Neural crest cell (in vitro differentiated cells): ENCODE measurements around the gene GPNMB. TPM values are rescaled to one million over a fixed set of nuclear protein-coding genes. Genes with fewer than 3 reads are reported as not detected.

Experiments
- DNase-seq: peaks from one replicate; pipeline ENCODE4 v3.0.0; 2021; ENCODE audit warnings: low read depth, mixed read lengths, low spot score
- H3K27ac Mint-ChIP-seq: one replicate; pipeline ENCODE4 v1.8.0; 2021; ENCODE audit warnings: mild to moderate bottlenecking, mixed read lengths; ENCODE audit not compliant: unreplicated experiment
- H3K27me3 Mint-ChIP-seq: 2 replicates; pipeline ENCODE4 v1.8.0; 2021; ENCODE audit warnings: low read depth, mild to moderate bottlenecking, mixed read lengths
- H3K36me3 Mint-ChIP-seq: 2 replicates; pipeline ENCODE4 v1.8.0; 2021; ENCODE audit warnings: low read depth, mild to moderate bottlenecking, mixed read lengths
- H3K4me1 Mint-ChIP-seq: 2 replicates; pipeline ENCODE4 v1.8.0; 2021; ENCODE audit warnings: mixed read lengths
- H3K4me3 Mint-ChIP-seq: one replicate; pipeline ENCODE4 v1.8.0; 2021; ENCODE audit warnings: mild to moderate bottlenecking, mixed read lengths
- H3K9me3 Mint-ChIP-seq: 2 replicates; pipeline ENCODE4 v1.8.0; 2021; ENCODE audit warnings: mixed read lengths
- CTCF ChIP-seq: fragments of 200-600 bp; sonication (generic); conservative IDR thresholded peaks from 2 replicates; pipeline ENCODE4 v1.5.0; 2021; ENCODE audit warnings: antibody characterized with exemption, mild to moderate bottlenecking
- total RNA-seq: library from RNA; stranded (reverse); gene quantifications from 2 replicates; pipeline ENCODE4 v1.2.1, GENCODE V29; 2021

Gene GPNMB
- total RNA-seq, 1 donor from 2014 or later = not detected

DNA sequence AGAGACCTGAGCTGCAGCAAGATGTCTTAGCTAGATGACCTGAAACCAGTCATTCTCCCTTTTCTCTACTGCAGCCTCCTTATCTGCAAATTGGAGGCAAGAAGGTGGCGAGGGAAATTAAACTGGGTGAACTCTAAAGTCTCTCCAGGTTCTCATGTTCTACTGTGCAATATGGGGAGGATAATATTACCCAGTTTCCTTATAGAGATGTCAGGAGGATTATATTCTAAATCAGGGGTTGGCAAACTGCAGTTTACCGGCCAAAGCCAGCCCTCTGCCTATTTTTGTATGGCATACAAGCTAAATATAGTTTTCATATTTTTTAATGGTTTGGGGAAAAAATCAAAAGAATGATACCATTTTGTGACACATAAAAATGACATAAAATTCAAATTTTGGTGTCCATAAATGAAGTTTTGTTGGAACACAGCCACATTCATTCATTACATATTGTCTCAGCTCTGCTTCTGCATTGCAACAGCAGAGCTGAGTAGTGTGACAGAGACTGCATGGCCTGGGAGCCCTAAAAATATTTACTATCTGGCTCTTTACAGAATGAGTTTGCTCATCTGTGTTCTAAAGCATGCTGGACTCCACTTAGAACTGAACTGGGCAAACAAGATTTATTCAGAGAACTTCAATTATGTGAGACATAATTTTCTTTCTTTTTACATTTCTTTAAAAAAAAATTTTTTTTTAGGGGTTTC lies 33.4 kb downstream of the GPNMB start:
- Mint-ChIP-seq H3K36me3 (no peaks in the 10 kb centered on the region), H3K9me3 (no peaks in the 10 kb centered on the region), H3K4me3 (no peak overlapping the region), H3K27me3 (no peaks in the 10 kb centered on the region), H3K27ac (no peak overlapping the region), H3K4me1 (no peaks in the 10 kb centered on the region)
- TF ChIP-seq CTCF = no peak
- no peak for DNase-seq

- H3K9me3 Mint-ChIP-seq = peaks cover 2% of the 10 kb centered on the region
These were observed 36.5 kb downstream of the GPNMB start for GRCh38 chr7:23283086-23283485.

DNA sequence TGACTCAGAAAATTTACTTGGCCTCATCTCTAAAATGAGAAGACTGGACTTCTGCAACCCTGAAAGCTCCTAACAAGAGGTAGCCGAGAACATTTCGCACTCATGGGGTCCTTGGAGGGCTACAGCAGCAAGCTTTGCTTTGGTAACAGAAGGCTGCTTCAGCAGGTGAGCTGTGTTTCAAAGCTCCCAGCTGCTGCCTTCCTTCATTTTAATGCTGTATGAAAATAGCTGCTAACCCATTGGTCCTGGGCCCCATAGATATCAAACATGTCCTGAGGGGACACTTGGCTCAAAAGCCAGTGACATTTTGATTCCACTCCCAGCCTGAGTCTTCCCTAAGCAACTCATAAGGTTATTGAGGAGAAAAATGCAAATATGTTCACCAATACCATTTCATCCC lies 38.3 kb downstream of the GPNMB start:
- no peak for DNase-seq
- Mint-ChIP-seq H3K9me3 (peaks cover 2% of the 10 kb centered on the region), H3K4me3 (no peak overlapping the region), H3K4me1 (no peaks in the 10 kb centered on the region), H3K36me3 (no peaks in the 10 kb centered on the region), H3K27me3 (no peaks in the 10 kb centered on the region), H3K27ac (no peak overlapping the region)
- TF ChIP-seq CTCF = no peak

More at GRCh38 chr7:23283086-23283485, 36.5 kb downstream of the GPNMB start:
- no peaks in the 10 kb centered on the region for H3K27me3 Mint-ChIP-seq
- no peak overlapping the region for H3K27ac Mint-ChIP-seq
- no peak for DNase-seq
- H3K36me3 Mint-ChIP-seq = no peaks in the 10 kb centered on the region
- no peak for TF ChIP-seq CTCF
- H3K4me1 Mint-ChIP-seq = no peaks in the 10 kb centered on the region
- H3K4me3 Mint-ChIP-seq = no peak overlapping the region

GRCh38 chr7:23285657-23286646 lies 39.4 kb downstream of the GPNMB start:
- Mint-ChIP-seq H3K4me1 (no peaks in the 10 kb centered on the region), H3K4me3 (no peak overlapping the region), H3K27ac (no peak overlapping the region), H3K36me3 (no peaks in the 10 kb centered on the region), H3K9me3 (peaks cover 2% of the 10 kb centered on the region), H3K27me3 (no peaks in the 10 kb centered on the region)
- DNase-seq = no peak
- no peak for TF ChIP-seq CTCF

GRCh38 chr7:23287612-23288011 lies 41.0 kb downstream of the GPNMB start:
- Mint-ChIP-seq H3K9me3 (peaks cover 2% of the 10 kb centered on the region), H3K4me1 (no peaks in the 10 kb centered on the region), H3K4me3 (no peak overlapping the region), H3K27me3 (no peaks in the 10 kb centered on the region), H3K36me3 (no peaks in the 10 kb centered on the region), H3K27ac (no peak overlapping the region)
- no peak for TF ChIP-seq CTCF
- no peak for DNase-seq
